ENCODE data around the gene KRI1.
A peak's percentile ranks its signal among the peaks of the same experiment; 100 is the strongest.

Gene KRI1

DNA sequence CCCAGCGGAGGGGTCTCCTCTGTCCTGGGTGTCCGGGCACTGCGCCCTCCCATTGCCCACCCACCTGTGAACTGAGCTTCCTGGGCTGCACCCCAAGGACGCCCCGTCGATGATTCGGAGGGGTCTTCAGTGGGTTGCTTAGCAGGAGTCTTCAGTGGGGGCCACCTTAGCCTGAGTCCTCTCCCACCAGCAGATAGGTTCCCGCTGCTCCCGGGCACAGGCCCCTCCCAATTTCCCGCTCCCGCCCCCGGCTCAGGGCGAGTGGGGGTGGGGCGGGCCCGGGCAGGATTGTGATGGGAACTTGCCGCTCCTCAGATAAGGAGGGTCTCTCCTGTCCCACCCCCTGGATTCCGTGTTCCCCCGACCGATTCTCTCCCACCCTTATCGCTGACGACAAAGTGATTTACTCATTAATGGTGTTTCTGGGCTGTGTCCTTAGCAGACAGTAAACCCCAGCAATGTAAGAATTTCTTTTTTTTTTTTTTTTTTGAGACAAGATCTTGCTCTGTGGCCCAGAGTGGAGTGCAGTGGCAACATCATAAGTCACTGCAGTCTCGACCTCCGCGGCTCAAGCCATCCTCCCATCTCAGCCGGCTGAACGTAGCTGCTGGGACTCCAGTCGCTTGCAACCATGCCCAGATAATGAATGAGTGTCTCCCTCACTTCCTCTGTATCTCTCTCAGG, 47.9 kb downstream of the KRI1 start:
- DNase-seq: peak; percentile 26

DNA sequence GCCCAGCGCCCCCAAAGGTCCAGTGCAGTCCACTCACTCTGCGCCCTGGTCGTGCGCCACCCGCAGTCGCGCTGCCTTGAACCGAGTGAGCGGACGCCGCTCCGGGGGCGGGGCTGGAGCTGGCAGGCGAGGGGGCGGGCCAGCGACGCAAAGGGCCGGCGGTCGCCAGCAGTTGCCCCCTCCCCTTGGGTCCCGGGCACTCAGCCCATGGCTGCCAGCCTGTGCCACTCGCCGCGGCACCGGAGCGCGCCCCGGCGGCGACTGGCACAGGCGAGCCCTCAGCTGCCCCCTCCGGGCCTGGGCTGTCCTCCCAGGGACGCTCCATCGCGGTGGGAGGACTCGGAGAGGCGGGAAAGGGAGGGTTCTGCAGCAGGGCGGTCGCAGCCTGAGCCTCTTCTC, 48.5 kb downstream of the KRI1 start, which contains the start of gene S1PR5:
Gene S1PR5, minus strand, starts transcription at position 87 of the 399 bp plus-strand sequence. CDS start 2,436 bp downstream, outside the sequence.
- DNase-seq: peak; percentile 28

DNA sequence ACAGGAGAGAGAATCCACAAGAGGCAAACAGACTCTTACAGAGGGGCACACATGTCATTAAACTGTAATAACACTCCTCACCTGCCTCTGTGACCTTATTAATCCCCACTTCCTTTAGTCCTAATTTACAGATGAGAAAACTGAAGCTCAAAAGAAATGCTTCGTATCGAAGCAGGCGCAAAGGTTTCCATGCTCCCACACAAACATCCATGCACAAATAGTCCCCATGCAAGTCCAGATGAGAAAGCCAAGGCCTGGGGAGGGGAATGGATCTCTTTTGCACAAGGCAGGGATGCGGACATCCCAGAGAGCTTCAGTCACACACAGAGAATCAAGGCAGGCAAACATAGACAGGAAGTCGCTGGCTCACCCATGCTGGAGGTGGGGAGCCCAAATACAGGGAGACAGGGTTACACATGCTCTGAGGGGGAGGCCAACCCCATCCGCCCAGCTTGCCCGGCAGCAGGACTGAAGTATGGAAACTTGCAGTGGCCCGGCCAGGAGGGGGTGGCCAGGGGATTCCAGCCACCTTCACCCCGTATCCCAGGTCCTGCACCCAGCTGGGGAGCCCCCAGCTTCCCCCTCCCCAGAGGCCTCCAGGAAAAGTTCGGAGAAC, 49.0 kb downstream of the KRI1 start:
- peak; percentile 23 for DNase-seq

DNA sequence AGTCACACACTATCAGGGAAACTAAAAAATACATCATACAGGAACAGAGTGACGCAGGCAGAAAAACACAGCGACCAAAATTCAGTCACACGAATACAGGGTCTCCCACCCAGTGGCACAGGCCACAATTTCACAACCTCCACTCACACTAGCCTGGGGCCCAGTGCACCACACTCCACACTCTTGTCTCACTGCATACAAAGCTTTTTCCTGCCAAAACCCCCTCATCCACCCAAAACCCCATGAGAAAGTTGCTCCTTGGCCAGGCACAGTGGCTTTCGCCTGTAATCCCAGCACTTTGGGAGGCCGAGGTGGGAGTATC, 49.8 kb downstream of the KRI1 start:
- no peak for DNase-seq

DNA sequence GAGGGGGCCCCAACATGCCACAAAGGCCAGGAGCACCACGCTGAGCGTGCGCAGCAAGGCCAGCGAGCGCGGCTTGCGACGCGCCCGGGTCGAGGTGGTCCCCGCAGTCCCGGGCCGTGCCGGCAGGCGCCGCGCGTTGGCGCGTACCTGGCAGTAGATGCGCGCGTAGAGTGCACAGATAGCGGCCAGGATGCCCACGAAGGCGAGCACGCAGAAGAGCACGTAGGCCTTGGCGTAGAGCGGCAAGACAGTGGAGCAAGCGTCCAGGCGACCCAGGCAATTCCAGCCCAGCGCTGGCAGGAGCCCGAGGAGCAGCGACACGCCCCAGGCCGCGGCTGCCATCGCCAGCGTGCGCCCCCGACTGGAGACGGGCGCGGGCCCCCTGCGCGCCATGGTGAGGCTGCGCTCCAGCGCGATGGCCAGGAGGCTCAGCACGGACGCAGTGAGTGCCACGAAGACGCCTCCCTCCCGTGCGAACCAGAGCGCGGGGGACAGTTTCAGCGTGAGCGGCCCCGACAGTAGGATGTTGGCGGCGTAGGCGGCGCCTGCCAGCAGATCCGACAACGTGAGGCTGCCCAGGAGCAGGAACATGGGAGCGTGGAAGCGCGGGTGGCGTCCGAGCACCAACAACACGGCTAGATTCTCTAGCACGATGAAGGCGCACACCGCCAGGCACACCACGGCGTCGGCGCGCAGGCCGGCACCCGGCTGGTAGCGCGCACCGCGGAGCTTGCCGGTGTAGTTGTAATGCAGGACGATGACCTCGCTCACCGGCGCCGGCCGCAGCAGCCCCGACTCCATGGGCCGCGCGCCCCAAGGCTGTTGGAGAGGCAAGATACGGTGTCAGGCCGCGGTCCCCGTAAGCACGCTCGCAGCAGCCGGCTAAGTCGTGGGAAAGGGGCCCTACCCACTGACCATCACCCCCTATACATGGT, 51.3 kb downstream of the KRI1 start:
- DNase-seq: peak; percentile 48

DNA sequence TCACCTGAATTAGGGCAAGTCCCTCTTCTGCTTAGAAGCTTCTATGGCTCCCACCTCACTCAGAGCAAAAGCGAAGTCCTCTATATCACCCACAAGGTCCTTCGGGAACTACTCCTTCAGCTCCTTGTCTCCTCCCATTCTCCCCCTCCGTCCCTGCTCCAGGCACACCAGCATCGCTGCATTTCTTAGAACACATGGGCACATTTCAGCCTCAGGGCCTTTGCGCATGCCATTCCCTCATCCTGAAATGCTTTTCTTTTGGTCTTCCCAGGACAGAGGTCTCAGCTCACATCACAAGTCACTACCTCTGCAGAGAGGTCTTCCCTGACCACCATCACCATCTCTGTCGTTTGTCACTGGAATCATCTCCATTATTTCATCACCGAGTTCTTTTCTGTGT, 52.6 kb downstream of the KRI1 start:
- DNase-seq: no peak

DNA sequence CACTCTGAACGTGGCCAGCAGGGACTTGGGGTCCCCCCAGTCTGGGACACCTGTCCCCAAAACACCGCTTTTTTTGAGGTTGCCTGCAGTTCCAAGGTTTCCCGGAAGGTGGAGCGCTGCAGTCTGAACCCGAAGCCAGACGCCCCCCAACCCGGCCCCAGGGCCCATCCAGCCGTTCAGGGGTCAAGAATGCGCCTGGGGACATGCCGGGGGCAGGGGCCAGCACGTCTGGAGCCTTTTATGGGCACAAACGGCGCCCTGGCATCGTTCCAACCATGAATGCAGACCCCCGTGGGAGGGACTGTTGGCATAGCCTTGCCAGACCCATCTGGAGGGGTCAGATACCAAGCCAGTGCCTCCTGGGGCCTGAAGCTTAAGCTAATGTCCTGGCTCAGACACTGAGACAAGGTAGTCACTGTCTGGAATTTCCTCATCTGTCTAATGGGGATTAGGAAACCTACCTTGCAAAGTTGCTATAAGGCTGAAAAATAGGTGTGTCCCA, 55.5 kb downstream of the KRI1 start:
- DNase-seq: peak; percentile 69

DNA sequence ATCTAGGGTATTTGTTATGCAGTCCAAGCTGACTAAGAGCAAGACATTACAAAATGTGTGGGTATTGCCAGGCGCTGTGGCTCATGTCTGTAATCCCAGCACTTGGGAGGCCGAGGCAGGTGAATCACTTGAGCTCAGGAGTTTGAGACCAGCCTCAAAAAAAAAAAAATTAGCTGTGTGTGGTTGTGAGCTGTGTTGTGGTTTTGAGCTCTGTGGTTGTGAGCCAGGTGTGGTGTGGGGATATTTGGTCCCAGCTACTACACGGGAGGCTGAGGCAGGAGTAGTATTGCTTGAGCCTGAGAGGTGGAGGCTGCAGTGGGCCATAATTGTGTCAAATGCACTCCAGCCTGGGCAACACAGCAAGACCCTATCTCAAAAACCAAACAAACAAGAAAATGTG, 57.1 kb downstream of the KRI1 start:
- DNase-seq: no peak

DNA sequence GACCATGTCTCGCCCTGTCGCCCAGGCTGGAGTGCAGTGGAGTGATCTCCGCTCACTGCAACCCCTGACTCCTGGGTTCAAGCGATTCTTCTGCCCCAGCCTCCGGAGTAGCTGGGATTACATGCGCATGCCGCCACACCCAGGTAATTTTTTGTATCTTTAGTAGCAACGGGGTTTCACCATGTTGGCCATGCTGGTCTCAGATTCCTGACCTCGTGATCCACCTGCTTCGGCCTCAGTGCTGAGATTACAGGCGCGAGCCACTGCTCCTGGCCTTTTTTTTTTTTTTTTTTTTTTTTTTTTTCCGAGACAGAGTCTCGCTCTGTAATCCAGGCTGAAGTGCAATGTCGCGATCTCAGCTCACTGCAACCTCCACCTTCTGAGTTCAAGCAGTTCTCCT, 57.8 kb downstream of the KRI1 start:
- DNase-seq: no peak

DNA sequence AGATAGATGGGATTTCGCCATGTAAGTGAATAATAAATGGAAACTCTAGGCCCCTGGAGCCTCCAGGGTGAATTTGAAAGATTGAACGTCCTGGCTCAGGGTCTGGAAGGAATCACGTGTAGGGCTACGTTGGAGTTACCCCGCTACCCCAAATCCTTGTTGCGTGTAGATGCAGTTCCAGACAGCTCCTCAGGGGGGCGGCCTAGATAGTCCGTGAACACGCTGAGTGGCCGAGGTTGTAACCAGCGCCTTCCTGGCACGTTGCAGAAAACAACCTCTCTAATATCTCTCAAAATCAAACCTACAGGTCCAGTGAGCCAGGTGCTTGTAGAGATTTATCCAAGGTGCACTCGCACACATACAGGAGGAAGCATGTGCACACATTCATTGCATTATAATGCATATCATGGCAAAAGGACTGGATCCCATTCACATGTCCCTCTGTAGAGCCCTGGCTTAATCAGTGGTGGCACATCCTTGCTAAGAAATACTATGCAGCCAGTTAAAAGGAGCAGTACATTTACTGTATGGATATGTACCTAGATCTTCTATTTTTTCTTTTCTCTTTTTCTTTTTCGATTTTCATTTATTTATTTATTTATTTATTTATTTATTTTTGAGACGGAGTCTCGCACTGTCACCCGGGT, 60.1 kb downstream of the KRI1 start:
- DNase-seq: peak; percentile 85
